Measurements from ENCODE around the gene CACNA1H. TPM values are rescaled to one million over a fixed set of nuclear protein-coding genes. Genes with fewer than 3 reads are reported as not detected.

Gene CACNA1H
- total RNA-seq, 1 donor from 2014 or later: 0.17 TPM

- no peak for DNase-seq
These were observed 29.2 kb upstream of the CACNA1H start for GRCh38 chr16:1123525-1124230.

- no peak for DNase-seq
These were observed 28.6 kb upstream of the CACNA1H start for GRCh38 chr16:1124291-1124690.

- DNase-seq: no peak
These were observed 28.1 kb upstream of the CACNA1H start for GRCh38 chr16:1124795-1125194.

- DNase-seq: no peak
These were observed 27.4 kb upstream of the CACNA1H start for GRCh38 chr16:1125471-1125870.

GRCh38 chr16:1126044-1126443, 26.9 kb upstream of the CACNA1H start:
- DNase-seq: no peak

- DNase-seq: no peak
These were observed 26.3 kb upstream of the CACNA1H start for GRCh38 chr16:1126586-1126985.

GRCh38 chr16:1127101-1127500, 25.8 kb upstream of the CACNA1H start:
- no peak for DNase-seq

GRCh38 chr16:1127971-1128715, 24.8 kb upstream of the CACNA1H start:
- no peak for DNase-seq

GRCh38 chr16:1129106-1129960, 23.6 kb upstream of the CACNA1H start:
- no peak for DNase-seq

- DNase-seq: no peak
These were observed 22.5 kb upstream of the CACNA1H start for GRCh38 chr16:1130382-1130781.

- no peak for DNase-seq
These were observed 21.4 kb upstream of the CACNA1H start for GRCh38 chr16:1131378-1131994.

GRCh38 chr16:1132431-1132830, 20.5 kb upstream of the CACNA1H start:
- DNase-seq: no peak

- DNase-seq: no peak
These were observed 19.6 kb upstream of the CACNA1H start for GRCh38 chr16:1133271-1133670.

GRCh38 chr16:1133810-1134520, 18.9 kb upstream of the CACNA1H start:
- no peak for DNase-seq

GRCh38 chr16:1134776-1135458, 18.0 kb upstream of the CACNA1H start:
- no peak for DNase-seq

- no peak for DNase-seq
These were observed 17.5 kb upstream of the CACNA1H start for GRCh38 chr16:1135459-1135825.

- DNase-seq: no peak
These were observed 15.3 kb upstream of the CACNA1H start for GRCh38 chr16:1137604-1138003.

- no peak for DNase-seq
These were observed 12.2 kb upstream of the CACNA1H start for GRCh38 chr16:1140582-1141162.

GRCh38 chr16:1141191-1141590, 11.7 kb upstream of the CACNA1H start:
- no peak for DNase-seq

GRCh38 chr16:1141716-1142115, 11.2 kb upstream of the CACNA1H start:
- DNase-seq: no peak

- DNase-seq: no peak
These were observed 10.0 kb upstream of the CACNA1H start for GRCh38 chr16:1142911-1143310.
